GM18520 (cell line): Measurements from ENCODE around the gene FHOD3.

Experiments
- ATAC-seq: cut with Tn5 transposase; IDR thresholded peaks from one replicate; pipeline ENCODE4 v1.9.1; 2021; ENCODE audit not compliant: unreplicated experiment

The FHOD3 gene

DNA sequence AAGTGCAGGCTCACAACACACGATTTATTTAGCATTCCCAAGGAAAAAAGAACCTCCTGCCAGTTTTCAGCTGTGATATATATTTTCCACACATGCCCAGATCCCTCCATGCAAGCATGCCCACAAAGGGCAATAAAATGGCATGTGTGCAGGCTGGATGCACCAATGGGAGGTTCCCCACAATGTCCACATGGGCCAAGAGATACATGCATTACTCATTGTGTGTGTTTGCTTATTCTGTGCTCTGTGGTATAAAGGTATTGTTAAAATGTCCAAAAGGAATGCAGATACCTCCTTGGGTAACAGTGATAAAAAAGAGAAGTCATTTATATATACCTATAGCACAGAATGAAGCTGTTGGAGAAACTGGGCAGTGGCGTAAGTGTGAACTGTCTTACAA, 207.4 kb downstream of the FHOD3 start:
- ATAC-seq: no peak

GRCh38 chr18:36505665-36506064, 208.2 kb downstream of the FHOD3 start:
- ATAC-seq: no peak

GRCh38 chr18:36509646-36510197, 212.2 kb downstream of the FHOD3 start:
- no peak for ATAC-seq

DNA sequence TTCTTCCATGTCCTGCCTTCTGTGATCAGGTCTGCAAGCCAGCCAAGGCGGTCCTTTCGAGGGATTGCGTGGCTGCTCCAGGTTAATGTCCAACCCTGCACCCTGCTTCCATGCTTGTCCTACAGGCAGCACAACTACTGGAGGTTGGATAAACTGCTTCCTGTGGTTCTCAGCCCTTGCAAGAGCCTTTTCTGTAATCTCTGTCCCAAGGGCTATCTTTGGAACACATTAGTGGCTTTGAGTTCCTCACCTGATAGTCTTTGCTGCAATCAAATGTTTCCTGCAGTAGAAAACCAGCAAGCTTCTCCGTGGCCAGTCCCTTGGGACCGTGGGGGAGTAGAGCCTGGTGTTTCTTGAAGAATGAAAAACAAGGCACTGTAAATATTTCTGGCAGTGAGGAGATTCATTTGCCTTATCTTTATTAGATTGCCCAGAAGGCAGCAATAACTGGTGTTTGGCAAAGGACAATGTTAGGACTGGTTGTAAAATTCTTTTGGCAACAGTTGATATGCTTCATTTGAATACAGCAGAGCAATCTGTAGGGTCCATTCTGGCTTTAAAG, 214.4 kb downstream of the FHOD3 start:
- no peak for ATAC-seq

- no peak for ATAC-seq
These were observed 216.0 kb downstream of the FHOD3 start for GRCh38 chr18:36513556-36513955.

- ATAC-seq: no peak
These were observed 217.3 kb downstream of the FHOD3 start for GRCh38 chr18:36514778-36515177.

- no peak for ATAC-seq
These were observed 218.7 kb downstream of the FHOD3 start for GRCh38 chr18:36516258-36516657.

DNA sequence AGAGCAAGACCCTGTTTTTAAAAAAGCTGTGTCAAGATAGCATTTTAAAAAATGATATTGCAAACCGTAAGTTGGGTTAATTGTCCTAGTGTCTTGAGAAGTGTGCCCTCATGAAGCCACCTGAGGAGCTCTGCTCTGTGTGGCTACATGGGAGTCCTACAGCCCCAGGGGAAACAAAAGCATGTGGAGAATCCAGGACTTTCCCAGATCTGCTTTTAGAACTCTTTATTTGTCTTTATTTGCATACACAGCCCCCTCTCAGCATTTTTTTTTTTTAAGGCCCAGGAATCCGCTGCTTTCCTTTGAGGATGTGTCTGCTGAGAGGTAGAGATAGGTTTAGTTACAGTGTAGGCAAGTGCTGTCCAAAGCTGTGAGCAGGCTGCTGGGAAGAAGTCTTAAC, 219.2 kb downstream of the FHOD3 start:
- ATAC-seq: no peak

GRCh38 chr18:36518839-36519238, 221.3 kb downstream of the FHOD3 start:
- no peak for ATAC-seq

DNA sequence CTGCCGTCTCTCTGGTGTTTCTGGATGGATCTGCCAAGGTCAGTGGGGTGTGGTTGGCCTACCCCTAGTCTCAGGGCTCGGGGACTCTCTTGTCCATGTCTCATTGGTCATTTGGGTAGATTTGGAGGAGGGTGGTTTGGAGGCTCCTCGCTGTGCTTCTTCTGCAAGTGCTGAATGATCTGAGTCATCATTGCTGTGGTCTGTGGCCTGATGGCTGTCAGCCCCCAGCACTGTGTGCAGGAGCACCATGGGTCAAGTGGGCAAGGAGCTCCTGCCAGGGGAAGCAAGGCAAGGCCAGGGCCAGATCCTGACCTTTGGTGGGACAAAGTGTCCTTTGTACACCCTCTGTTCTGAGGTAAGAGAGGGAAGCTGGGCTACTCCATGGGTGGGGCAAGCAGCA, 221.8 kb downstream of the FHOD3 start:
- peak; percentile 75 for ATAC-seq

- no peak for ATAC-seq
These were observed 225.0 kb downstream of the FHOD3 start for GRCh38 chr18:36522509-36522908.

DNA sequence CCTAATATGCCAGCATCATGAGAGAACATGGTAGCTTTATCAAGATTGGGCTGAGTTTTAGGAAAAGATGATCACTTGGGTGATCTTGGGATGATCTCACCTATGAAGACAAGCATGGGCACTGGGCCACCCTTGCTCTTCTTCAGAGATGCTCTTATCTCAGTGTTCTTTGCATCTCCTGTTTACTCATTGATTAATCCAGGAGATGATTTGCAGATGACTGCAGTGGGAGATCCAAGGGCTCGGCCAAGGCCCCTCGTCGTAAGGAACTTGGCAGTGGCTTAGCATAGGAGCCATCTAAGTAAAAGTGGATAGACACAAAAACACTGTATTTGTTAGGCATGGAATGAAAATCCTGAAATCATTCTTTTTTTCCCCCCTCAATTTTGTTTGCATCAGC, 228.4 kb downstream of the FHOD3 start:
- ATAC-seq: no peak

GRCh38 chr18:36526611-36527010, 229.1 kb downstream of the FHOD3 start:
- ATAC-seq: no peak

DNA sequence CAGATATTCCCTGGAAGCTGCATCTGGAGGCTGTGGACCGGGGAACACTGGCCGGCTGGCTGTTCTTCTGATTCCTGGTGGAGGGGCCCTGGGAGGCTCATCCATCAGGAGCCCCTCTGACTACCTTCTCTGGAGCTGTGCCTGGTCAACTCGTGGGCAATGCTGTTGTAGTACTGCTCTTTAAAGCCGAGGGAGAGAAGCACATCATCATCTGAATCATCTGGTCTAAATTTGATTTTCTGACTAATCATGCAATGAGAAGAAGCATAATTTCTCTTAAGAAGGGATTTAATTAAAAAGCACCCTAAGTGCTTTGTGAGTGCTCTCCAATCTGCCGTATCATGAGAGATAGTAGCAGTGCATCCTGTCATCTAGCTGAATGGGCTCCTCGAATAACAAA, 229.5 kb downstream of the FHOD3 start:
- ATAC-seq: no peak

GRCh38 chr18:36527740-36528455, 230.4 kb downstream of the FHOD3 start:
- no peak for ATAC-seq

GRCh38 chr18:36529747-36530146, 232.2 kb downstream of the FHOD3 start:
- no peak for ATAC-seq

DNA sequence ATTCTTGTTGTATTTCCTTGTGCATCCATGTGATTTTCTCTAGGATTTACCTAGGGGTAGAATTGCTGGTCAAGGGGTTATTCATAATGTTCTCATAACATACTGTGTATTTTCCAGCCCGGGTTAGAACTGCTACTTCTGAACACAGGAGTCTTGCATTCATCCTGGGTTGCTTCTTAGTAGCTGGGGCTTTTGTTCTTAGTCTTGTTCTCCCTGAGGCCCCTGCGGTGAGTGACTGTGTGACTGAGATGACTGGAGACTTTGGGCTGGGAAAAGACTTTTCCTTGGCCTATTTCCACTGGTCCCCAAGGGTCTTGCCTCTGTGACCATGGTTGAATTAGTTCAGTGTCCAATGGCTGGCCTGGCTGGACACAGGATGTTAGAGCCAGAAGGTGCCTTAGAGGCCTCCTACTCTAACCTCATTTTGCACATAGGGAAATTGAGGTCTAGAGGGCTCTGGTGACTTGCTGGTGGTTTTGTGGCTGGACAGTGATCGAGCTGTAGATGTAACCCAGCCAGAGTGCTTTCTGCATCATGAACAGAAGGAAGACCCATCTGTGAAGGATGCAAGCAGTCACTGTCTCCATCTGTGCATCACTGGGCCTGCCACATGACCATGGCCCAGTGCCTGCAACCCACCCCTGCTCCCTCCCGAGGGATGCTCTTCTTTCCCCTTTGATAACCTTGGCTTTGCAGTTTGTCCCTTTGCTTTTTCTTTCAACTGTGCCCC, 233.3 kb downstream of the FHOD3 start:
- no peak for ATAC-seq

DNA sequence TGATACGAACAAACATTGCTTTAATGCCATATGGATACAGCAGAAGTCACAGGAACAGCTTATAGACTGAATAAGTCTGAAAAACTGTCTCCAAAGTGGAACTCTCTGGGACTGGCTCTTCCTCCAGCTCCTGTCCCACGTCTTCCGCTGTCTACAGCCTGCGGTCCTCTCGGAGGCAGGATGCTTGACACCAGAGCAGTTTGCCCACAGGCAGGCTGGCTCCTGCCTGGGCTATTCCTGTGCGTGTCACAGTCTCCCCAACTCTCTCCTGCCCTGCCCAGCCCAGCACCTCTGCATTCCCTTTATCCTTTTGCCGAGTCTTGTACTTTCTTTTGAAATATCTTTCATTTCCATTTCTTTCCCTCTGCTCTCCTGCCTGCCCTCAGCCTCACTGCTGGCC, 234.1 kb downstream of the FHOD3 start:
- no peak for ATAC-seq

- ATAC-seq: no peak
These were observed 234.9 kb downstream of the FHOD3 start for GRCh38 chr18:36532394-36532793.

GRCh38 chr18:36532815-36533214, 235.3 kb downstream of the FHOD3 start:
- ATAC-seq: no peak

GRCh38 chr18:36533446-36534153, 236.1 kb downstream of the FHOD3 start:
- ATAC-seq: no peak
